Ishikawa (cell line): Measurements from ENCODE around the gene FASTKD2.

Source experiments
- CEBPB ChIP-seq: IDR thresholded peaks from 2 replicates; pipeline ENCODE4 v1.6.1; 2012
- CREB1 ChIP-seq: IDR thresholded peaks from 2 replicates; pipeline ENCODE4 v1.6.1; 2012; ENCODE audit warnings: low read depth
- EGR1 ChIP-seq: IDR thresholded peaks from 2 replicates; pipeline ENCODE4 v1.6.1; 2012
- EP300 ChIP-seq: IDR thresholded peaks from 2 replicates; pipeline ENCODE4 v1.6.1; 2012; ENCODE audit warnings: borderline replicate concordance
- FOXM1 ChIP-seq: IDR thresholded peaks from 2 replicates; pipeline ENCODE4 v1.6.1; 2012; ENCODE audit warnings: low read depth, borderline replicate concordance
- MAX ChIP-seq: IDR thresholded peaks from 2 replicates; pipeline ENCODE4 v1.6.1; 2012
- NFIC ChIP-seq: IDR thresholded peaks from 2 replicates; pipeline ENCODE4 v1.6.1; 2012
- RAD21 ChIP-seq: IDR thresholded peaks from 2 replicates; pipeline ENCODE4 v1.6.1; 2012; ENCODE audit warnings: low read depth
- REST ChIP-seq: IDR thresholded peaks from 2 replicates; pipeline ENCODE4 v1.6.1; 2012; ENCODE audit warnings: low read depth, mild to moderate bottlenecking
- TAF1 ChIP-seq: IDR thresholded peaks from 2 replicates; pipeline ENCODE4 v1.6.1; 2012; ENCODE audit warnings: low read depth, mild to moderate bottlenecking
- TCF12 ChIP-seq: IDR thresholded peaks from 2 replicates; pipeline ENCODE4 v1.6.1; 2012; ENCODE audit warnings: low read depth
- TEAD4 ChIP-seq: IDR thresholded peaks from 2 replicates; pipeline ENCODE4 v1.6.1; 2012
- USF1 ChIP-seq: IDR thresholded peaks from 2 replicates; pipeline ENCODE4 v1.6.1; 2012
- YY1 ChIP-seq: IDR thresholded peaks from 2 replicates; pipeline ENCODE4 v1.6.1; 2012; ENCODE audit warnings: low read depth
- ZBTB7A ChIP-seq: IDR thresholded peaks from 2 replicates; pipeline ENCODE4 v1.6.1; 2012; ENCODE audit warnings: low read depth

FASTKD2 gene

GRCh38 chr2:206798000-206798399 is 32.6 kb downstream of the FASTKD2 start:
- no peak for TF ChIP-seq EP300
- no peak for TF ChIP-seq TEAD4
- TF ChIP-seq USF1: no peak
- TF ChIP-seq TAF1: no peak
- TF ChIP-seq TCF12: no peak
- no peak for TF ChIP-seq NFIC
- no peak for TF ChIP-seq CEBPB
- no peak for TF ChIP-seq CREB1
- TF ChIP-seq EGR1: no peak
- TF ChIP-seq RAD21: no peak
- TF ChIP-seq YY1: no peak
- no peak for TF ChIP-seq REST
- no peak for TF ChIP-seq MAX
- TF ChIP-seq FOXM1: no peak
- no peak for TF ChIP-seq ZBTB7A

DNA sequence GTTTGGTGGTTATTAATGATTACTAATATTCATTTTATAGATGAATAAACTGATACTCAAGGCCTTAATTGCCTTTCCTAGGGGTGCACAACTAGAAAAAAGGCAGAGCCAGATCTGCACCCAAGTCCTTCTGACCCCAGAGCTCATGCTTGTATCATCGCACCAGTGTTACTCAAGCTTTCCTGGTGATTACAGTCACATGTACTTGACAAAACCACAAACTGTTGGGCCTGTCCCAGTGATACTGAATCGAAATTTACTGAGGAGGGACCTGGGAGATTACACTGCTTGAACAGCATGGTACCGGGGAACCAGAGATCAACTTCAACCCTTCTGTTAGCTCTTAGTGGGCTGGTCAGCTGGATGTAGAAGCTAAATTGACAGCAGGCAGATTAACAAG is 33.7 kb downstream of the FASTKD2 start:
- TF ChIP-seq REST (no peak), EP300 (no peak), CREB1 (no peak), NFIC (no peak), YY1 (no peak), RAD21 (no peak), ZBTB7A (no peak)

DNA sequence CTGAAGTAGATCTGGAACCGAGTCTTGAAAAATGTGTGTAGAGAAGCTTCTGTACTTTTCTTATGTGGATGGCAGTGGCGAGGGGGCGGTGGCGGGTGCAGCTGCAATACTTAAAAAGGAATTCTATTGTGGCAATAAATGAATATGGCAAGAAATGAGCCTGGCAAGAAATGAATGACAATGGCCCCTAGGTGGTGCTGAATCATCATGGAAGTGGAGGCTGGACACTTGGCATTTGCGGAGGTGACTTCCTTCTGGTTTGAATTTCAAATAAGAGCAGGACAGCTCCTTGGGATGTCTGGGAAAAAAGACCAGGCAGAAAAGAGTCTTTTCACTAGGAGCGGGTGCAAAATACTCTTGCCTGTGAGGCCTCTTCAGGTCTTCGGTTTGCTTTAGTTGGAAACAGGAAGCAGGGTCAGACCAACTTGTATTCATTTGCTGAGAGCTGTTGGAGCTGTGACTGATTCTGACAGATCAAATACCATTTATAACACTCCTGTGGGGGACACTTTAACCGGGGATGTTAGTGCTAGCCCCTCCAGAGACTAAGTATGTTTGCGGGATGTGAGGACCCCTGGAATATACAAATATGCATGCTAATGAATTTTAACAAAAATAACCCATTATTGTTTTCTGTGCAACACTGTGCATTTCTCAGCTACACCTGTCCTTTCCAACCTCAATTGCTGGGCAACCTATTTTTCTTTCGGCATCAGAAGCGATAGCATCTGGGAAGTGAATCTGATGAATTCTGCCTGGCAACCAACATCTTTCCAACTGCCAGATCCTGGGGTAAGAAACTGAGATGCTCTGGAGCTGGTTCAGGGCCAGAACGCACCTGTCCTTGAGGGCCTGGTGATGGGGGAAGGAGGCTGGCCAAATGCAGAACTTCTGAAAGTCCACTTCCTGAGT is 35.4 kb downstream of the FASTKD2 start:
- TF ChIP-seq RAD21: peak; percentile 76
- no peak for TF ChIP-seq EP300

DNA sequence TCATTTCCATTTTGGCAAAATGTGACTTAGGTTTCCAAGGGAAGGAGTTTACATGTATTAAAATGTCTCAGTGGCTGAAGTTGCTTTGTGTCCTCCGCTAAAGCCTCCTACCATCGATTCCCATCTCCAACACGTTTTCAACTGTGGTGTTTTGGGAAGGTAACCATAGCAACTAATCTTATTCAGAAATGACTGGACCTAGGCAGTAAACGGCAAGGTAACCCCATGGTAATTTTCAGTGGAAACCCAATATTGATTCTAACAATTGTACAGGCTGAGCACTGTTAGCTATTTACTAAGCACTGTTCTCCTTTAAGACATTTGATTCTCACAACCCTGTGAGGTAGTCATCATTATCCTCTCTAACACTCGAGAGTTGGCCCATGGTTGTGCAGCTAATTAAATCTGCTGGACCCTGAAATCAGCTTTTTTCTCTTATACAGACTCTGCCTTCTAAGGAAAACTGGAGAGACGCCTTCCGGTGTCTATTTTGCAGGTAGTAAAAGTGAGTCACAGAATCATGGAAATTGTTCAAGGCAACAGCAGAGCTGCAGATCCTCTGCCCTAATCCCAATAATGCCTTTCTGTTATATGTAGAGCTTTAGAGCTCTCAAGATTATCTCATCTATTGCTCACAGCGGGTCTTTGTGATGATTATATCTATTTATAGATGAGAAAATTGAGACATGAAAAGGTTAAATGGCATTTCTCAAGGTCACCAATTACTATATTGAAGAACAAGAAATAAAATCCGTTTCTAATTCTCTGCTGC is 36.2 kb downstream of the FASTKD2 start:
- no peak for TF ChIP-seq USF1
- TF ChIP-seq TAF1: no peak
- TF ChIP-seq CREB1: no peak
- no peak for TF ChIP-seq CEBPB
- no peak for TF ChIP-seq TCF12
- TF ChIP-seq REST: no peak
- TF ChIP-seq YY1: no peak
- TF ChIP-seq TEAD4: no peak
- no peak for TF ChIP-seq EP300
- TF ChIP-seq NFIC: no peak
- TF ChIP-seq EGR1: no peak
- no peak for TF ChIP-seq FOXM1
